Putamen (tissue), 1 donor: ENCODE measurements around the gene UNK.
A peak's percentile ranks its signal among the peaks of the same experiment; 100 is the strongest.
"Not testable (repeated sequence)": the region's sequence is repeated elsewhere in the genome, so short reads cannot be mapped to it uniquely, and the experiment has no call there.

Experiments
- DNase-seq: peaks from one replicate; pipeline ENCODE4 v3.0.0-alpha.2; 2016; ENCODE audit warnings: low spot score

UNK gene

DNA sequence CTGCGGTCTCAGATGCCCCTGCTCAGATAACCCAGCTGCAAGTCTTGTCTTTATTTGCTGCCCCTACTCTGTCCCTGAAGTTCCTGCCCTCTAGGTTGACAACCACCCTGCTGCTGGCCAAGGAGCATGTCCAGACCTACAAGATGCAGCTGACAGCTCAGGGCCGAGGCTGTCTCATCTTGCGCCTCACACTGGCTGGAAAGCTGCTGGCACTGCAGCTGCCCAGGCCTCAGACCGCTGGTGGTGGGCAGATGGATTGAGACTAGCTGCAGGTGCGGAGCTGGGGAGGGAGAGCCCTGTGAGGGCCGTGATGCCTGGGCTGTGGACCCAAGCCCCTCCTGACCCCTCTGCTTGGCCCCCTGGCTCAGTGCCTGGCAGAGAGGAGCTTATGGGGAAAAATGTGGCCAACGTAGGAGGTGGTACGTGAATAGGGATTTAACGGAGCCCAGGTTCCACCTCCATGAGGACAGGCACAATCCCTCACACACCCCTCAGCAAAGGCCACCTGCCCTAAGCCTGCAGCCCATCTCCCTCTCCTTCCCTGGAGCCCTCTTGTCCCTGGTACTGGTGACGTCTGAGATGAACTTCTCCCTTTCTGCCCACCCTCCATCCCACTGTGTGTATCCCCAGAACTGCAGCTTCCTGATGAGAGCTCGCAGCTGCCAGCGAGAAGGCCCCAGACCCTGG, 11.3 kb upstream of the UNK start:
- DNase-seq: no peak

GRCh38 chr17:75773808-75774470, 10.7 kb upstream of the UNK start:
- no peak for DNase-seq

DNA sequence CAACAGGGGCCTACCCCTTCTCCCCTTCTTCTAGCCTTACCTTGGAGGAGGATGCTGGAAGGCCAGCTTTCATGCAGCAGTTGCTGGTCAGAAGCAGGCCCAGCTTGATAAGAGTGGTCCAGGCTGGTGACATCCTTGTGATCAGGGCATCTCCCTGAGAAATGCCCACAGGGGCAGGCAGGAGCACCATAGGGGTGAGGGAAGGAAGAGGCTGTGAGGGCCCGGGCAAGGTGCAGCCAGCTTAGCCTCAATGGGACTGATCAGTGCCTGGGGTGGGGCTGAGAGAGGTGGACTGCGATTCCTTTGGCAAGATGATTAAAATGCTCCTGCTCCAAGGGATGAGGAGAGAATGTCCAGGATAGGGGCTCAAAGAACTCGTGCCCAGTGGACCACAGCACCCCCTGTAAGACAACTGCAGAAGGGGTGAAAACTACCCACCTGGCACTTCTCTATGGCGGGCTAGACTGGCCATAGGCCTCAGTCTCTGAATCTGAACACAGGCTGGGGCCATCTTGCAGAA, 10.1 kb upstream of the UNK start:
- no peak for DNase-seq

DNA sequence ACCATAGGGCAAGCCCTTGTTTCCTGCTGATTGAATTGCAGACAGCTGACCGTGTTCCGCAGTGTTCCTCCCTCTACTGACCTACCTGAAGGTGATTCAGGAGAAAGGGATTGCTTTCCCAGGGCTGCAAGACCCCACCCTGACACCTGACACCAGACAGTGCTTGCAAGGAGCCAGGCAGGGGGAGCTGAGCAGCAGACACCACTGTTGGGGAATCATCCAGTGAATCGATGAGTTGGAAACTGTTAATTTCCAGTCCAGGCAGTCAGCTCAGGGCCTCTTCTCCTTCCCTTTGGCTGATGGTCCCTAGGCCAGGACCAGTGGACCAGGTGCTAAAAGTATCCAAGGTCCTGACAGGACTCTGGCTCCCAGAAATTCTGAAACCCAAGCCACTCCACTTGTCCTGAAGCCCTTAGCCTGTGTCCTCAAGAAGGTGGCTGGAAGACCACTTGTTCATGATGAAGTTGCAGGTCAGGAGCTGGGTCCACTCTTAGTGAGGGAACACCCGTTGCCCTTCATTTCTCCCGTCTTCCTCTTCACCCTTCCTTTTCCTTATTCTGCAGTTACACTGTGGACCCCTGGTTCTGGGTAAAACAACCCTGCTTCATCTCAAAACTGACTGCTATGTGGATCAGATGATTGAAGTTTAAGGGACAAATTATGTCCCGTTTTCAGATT, 9.5 kb upstream of the UNK start:
- DNase-seq: no peak

DNA sequence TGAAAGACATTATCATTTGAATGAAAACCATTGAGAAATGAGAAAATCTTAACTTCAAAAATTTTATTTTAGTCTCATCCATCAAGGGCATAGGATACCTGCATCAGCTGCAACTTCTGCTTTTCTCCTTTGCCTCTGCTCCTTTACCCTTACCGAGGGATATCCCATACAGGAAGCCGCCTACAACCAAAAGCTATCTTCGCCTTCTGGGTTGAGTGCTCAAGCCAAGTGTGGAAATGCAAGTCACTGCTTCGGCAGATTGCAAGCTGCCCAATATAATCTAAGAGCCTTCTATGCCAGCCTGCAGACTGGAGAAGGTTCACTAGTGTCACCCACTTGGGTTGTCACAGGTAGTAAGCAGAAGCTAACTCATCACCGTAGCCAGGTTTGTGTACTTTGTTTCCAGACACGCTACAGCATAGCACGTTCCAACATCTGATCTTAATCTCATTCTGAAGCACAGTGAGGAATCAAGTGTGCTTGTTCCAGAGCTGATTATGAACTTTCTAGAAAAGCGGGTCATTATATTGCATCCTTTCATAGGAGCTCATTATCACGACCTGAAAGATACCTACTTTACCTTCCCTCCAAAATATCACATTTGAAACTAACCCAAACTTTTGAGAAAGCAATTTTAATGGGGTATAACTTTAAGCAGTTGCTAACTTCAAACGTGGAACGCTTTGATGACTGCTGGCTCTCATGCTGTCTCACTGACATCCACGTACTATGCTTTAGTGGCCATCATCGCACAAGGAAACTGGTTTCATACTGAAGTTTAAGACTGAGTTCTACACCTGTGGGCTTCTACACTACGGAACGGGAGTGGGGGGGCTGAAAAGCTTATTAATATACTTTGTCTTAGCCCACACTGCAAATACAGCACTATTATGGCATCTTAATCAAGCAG, 8.0 kb upstream of the UNK start:
- DNase-seq: no peak

GRCh38 chr17:75777296-75777922, 7.2 kb upstream of the UNK start:
- DNase-seq: no peak

DNA sequence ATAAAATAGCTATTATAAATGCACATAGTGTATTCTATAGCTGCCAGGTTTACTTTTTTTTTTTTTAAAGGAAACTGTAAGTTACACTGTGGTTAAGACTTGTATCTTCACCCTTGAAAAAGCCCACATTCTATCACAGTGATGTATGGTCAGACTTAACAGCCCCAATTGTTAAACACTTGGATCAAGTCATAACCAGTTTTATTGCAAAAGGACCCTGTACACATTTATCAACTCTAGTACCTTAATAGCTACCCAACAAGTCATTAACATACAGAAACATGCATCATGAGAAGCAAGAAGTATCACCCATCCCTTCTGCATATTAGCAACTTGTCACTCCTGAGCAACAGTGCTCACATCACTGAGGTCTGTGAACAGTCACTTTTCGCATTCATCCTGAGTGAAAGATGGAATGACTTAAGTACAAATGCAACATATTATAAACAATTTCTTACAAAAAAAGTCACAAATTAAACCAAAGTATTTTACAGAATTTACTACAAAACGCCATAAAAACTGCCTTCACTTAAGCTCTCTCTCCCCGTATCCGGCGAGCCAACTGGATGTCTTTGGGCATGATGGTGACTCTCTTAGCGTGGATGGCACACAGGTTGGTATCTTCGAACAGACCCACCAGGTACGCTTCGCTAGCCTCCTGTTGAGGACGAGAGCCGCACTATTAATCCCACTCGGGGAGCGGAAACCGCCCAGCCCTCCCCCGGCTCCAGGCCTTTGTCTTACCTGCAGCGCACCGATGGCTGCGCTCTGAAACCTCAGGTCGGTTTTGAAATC, 6.3 kb upstream of the UNK start:
- DNase-seq: not testable (repeated sequence)

- DNase-seq: no peak
Observed at GRCh38 chr17:75778861-75779249, 5.8 kb upstream of the UNK start.

DNA sequence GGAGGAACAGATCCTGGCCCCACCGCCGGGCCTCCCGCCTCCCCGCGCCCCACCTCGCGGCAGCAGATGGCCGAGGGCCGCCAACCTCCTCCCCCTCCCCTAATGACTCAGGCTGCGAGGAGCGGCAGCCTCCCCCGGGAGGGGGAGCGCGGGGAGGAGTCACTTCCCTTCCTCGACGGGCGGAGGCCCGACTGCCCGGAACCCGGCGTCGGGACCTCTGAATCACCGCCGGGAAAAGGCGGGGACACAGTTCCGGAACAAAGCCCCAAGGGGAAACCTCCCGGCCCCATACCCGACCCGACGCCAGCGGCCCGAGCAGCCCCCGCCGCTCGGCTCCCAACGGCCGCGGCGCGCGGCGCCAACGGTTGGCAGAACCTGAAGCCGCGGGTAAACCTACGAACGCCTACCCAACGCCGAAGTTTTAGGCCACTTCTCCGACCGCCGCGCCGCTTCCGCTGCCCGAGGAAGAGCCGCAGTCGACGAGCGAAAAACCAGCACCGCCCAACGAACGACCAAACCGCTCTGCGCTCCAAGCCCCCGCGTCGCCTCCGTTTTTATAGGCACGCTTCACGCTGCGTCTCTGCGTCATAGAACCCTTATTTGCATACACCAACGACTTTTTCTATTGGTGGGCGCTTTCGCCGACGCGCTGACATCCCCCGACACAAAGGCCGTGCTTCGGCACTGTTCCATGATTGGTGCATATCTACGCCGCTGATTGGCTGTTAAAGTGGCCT, 5.2 kb upstream of the UNK start:
- peak; percentile 99 for DNase-seq

GRCh38 chr17:75779987-75780889, 4.4 kb upstream of the UNK start:
- DNase-seq: no peak

GRCh38 chr17:75783069-75783783, 1.4 kb upstream of the UNK start:
- DNase-seq: peak; percentile 56

- no peak for DNase-seq
Observed at GRCh38 chr17:75783803-75784472, 668 bp upstream of the UNK start.

- DNase-seq: peak; percentile 89
Observed at GRCh38 chr17:75785016-75785890, 647 bp downstream of the UNK start.

GRCh38 chr17:75791254-75791653, 6.6 kb downstream of the UNK start:
- DNase-seq: no peak

GRCh38 chr17:75793460-75793859, 8.9 kb downstream of the UNK start:
- no peak for DNase-seq

GRCh38 chr17:75795820-75796607, 11.4 kb downstream of the UNK start:
- no peak for DNase-seq
